Activated CD4-positive, alpha-beta T cell treated with anti-CD3 and anti-CD28 coated beads for 1 hour (primary cell): ENCODE data around the gene GLRA3.
"Not testable (repeated sequence)": the region's sequence is repeated elsewhere in the genome, so short reads cannot be mapped to it uniquely, and the experiment has no call there.

ENCODE experiments used
- DNase-seq: peaks from one replicate; pipeline ENCODE4 v3.0.0-alpha.2; 2020

GLRA3 gene

DNA sequence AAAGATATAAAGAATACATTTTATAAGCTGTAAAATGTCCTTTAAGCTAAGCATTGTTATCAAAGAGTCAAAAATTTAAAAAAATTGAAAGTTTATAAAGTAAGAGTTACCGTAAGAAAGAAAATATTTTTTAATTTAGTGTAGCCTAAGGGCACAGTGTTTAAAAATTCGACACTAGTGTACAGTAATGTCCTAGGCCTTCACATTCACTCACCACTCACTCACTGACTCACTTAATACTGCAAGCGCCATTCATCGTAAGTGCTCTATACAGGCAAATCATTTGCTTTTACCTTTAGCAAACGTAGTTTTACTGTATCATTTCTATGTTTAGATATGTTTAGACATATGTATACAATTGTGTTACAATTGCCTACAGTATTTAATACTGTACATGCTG lies 20.2 kb downstream of the GLRA3 start:
- no peak for DNase-seq

DNA sequence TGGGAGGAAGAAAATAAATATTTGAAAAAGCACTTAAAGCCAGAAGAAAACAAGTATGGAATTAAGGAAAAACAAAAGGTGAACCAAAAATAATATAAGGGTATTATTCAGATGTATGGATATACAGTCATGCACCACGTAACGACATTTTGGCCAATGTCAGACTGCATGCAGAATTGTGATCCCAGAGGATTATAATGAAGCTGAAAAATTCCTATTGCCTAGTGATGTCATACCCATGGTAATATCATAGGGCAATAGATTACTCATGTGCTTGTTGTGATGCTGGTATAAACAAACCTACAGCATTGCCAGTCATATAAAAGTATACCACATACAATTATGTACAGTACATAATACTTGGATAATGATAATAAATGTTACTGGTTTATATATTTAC lies 20.9 kb downstream of the GLRA3 start:
- no peak for DNase-seq

DNA sequence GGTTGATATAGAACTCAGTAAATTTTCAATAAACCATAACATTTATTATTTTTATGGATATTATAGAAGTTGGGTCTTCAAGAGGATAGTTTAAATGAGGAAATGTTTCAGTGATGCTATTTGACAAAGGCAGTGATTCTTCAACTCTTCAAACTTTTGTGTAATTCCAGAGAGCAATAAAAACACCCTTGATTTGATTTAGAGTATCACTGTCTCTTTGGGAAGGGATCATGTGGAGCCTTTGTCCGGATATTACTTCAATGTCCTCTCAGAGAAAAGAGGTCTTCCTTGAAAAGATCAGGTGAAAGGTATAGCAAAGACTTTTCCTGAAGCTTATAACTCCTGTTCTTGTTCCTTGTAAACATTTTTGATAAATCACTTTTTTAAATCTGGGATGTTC lies 23.3 kb downstream of the GLRA3 start:
- no peak for DNase-seq

DNA sequence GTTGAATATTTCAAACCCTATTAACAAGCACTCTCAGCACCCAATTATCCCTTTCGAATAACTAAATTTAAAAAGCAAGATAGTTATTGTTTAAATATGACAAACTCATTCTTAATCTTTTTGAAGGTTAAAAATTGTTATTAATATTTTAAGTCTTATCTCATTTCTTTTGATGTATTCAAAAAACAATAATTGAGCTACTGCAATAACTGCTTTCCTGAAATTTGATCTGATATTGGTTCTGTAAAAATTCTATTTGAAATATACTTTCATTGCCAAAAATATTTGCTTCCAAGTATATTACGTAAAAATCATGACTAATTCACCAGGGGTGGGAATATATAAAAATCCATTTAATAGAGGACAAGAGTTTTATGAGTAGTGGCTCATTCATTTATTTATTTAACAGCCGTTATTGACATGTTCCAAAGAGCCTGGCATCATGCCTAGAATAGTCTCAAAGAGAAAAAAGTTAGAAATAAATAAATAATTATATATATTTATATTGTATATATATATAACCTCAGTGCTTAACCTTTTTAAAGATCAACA lies 34.4 kb downstream of the GLRA3 start:
- no peak for DNase-seq

DNA sequence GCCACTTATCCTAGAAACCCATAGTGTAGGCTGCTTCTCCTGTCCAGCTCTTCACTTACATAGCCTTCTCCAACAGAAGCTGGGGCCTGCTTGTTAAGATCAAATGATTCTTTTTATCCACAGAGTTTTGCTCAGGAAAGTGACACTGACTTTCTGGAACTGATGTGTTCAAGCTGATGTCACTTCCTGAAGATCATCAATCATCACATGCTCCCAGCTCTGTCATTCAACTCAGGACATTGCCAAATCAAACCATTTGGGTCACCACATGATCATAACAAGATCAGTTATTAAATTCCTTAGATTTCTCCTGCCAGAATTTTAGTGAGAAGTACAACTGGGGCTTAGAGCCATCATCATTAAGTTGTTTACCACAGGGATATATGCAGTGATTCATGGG lies 39.4 kb downstream of the GLRA3 start:
- DNase-seq, result no peak

DNA sequence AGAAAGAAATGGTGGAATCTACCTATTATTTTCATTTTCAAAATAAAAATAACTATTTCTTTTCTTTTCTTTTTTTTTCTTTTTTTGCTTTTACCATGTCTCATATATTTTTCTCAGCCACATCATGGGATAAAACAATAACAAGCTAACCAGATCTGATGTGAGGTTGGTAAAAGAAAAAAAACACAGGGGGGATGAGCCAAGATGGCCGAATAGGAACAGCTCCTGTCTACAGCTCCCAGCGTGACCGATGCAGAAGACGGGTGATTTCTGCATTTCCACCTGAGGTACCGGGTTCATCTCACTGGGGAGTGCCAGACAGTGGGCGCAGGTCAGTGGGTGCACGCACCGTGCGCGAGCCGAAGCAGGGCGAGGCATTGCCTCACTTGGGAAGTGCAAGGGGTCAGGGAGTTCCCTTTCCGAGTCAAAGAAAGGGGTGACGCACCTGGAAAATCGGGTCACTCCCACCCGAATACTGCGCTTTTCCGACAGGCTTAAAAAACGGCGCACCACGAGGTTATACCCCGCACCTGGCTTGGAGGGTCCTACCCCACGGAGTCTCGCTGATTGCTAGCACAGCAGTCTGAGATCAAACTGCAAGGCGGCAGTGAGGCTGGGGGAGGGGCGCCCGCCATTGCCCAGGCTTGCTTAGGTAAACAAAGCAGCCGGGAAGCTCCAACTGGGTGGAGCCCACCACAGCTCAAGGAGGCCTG lies 50.6 kb downstream of the GLRA3 start:
- not testable (repeated sequence) for DNase-seq

DNA sequence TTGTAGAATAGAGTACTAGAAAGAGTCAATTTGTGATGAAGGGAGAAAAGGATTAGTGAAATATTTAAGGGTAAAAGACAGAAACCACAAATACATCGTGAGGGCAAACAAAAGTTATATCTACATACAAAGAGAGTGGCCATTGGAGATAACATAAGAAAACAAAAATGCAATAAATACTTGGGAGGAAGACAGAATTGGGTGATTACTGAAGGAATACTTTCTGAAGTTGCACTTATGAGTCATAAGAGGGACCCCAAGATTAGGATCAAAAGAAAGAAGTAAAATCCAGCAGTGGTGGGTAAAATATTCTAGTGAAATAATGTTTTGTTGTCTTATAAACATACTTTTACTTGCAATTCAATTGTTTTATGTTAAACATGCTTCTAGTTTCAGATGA lies 53.7 kb downstream of the GLRA3 start:
- DNase-seq, result no peak

DNA sequence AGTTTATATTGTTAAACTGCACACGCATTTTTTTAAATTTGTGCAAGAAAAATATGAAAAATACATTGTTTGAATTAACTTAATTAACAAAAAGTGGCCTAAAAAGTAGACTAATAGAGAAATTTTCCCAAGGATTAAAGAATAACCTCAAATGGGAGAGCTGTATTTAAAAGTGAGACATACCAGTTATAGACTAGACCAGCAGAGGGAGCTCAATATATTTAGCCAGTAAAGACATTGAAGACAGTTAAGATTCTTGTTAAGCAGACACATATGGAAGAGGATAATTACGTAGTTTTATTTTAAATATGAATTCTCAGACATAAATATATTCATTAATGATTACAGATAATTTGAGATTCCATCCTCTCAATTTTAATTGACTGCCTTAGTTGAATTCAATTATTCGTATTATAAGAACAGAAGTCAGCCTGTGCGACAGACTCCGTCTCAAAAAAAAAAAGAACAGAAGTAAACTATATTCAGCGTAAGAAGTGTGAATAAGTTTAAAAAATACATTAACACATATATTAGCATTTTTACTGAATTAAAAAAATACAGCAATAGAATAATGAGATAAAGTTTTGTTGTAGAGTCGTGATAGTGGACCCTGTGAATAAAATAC lies 64.8 kb downstream of the GLRA3 start:
- DNase-seq, result no peak

DNA sequence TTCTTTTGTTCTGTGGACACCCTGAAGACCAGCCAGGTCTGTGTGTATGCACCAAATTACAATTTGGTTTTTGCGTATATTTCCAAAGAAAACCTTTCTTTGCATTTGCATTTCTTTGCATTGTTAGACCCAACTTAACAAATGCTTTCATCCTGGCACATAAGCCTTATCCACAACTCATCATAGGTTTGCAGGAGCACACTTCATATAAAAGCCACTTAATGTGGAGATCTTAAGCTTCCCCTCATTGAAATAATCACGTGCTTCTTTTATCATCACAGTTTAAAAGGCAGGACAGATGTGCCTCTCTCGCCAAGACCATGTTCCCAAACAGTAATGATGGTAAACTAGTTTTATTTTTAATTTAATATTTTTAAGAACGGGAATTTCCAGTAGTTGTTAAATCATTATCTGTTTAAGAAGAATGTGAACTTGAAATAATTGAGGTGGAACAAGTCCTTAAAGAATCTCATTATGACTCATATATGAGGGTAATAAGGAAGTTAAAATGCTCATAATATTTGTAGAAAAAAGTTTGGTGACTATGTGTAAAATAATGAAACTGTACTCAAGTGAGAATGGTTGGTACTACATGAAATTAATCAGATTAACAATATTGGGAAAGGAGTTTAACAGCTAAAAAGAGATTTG lies 65.5 kb downstream of the GLRA3 start:
- no peak for DNase-seq

DNA sequence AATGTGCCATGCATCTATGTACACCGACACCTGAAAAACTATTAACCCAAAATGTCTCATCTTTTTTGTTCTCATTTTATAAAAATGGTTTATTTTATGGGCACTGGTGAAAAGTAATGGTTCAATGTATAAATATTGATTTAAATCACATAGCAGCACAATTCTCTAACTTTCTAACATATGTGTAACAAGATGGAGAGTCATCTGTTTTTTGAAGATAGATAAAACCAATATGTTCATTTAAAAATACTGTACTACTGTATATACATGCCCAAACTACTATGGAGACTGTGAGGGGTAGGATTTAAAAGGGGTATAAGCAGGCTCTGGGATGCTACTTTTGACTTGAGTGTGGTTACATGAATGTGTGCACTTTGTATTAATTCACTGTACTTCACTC lies 67.6 kb downstream of the GLRA3 start:
- DNase-seq, result no peak

DNA sequence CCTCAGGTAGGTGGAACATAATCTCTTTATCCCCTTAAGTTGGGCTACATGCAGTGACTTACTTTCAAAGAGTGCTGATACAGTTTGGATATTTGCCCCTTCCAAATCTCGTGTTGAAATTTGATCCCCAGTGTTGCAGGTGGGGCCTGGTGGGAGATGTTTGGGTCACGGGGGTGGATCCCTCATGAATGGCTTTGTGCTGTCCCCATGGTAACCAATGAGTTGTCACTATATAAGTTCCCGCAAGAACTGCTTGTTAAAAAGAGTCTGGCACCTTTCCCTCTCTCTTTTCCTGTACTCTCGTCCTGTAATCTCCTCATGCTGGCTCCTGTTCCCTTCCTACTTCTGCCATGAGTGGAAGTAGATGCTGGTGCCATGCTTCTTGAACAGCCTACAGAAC lies 71.3 kb downstream of the GLRA3 start:
- no peak for DNase-seq

DNA sequence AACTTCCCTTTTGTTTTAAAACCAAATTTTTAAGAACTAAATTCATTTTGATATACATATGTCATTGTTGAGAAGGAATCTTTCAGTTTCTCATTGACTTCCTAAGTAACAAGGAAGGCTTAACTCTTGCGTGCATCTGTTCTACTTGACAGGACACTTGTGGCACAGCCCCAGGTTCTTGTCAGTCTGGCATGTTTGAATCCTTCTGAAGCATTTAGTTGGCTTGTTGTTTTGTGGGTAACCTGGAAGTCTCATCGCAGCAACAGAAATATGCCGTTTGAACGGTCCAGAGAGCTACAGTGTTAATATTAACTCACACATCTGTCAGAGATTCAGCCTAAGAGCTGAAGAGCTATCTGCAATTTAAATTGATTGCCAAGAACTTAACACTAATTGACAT lies 76.0 kb downstream of the GLRA3 start:
- DNase-seq, result no peak

DNA sequence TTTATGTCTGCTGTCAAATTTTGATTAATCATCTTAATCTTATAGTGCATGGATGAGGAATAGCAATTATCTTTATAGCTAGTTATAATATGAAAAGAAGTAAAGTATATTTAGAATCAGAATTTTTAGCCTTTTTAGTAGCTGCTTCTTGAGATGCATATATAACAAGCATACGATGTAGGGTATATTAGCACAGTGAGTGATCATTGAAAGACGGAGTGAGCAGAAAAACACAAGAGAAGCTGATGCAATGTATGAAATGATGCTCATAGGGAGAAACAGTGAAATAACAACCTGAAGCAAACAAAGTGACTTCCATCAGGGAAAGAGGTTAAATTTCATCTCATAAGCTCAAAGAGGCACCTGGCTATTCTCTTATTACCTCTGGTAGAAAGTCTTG lies 77.0 kb downstream of the GLRA3 start:
- DNase-seq, result no peak

DNA sequence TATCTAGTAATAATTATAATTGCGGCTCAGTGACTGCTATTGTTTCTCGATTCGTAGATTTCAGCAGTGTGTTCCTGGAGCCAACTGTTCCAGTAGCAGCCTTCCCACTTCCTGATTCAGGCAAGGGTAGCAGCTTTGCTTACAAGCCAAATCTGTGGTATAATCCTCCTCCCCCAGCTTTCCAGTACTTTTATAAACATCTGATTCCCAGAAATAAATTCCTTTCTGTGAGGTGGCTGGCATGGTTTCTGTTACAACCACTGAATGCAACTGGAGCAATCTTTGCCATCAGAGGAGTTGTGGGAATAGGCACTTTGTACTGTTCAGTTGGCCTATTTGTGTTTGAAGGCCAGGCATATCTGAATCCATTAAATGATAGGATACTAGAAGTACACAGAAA lies 80.0 kb downstream of the GLRA3 start:
- no peak for DNase-seq

DNA sequence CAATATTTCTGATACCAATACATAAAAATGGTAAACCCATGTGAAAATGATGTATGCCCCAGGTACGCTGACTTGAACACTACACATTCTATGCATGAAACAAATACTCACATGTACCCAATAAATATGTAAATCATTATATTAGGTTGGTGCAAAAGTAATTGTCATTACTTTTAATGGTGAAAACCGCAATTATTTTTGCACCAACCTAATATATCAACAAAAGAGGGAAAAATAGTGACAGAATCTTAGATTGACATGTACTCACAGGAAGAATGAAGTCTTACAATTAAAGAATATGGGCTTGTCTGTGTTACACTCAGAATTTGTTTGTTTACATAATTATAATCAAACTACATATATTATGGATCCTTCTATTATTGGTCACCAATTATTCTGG lies 82.3 kb downstream of the GLRA3 start:
- DNase-seq, result no peak

DNA sequence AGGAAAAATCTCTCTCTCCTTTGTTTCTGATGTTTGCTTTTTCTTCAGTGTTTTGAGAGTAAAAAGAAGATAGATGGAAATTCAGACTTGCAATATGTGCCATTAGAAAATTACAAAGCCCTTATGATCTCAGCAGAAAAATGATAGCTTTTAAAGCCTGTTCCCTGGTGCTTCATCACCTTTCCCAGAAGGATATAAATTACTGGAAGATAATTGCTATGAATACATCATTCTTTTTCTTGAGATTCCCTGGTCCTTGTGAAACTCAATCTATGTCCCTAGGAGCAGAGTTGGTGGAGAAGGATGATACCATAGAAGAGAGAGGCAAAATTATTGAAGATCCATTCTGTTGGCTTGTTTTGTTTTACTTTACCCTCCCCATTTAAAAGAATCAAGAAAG lies 86.5 kb downstream of the GLRA3 start:
- DNase-seq, result no peak

DNA sequence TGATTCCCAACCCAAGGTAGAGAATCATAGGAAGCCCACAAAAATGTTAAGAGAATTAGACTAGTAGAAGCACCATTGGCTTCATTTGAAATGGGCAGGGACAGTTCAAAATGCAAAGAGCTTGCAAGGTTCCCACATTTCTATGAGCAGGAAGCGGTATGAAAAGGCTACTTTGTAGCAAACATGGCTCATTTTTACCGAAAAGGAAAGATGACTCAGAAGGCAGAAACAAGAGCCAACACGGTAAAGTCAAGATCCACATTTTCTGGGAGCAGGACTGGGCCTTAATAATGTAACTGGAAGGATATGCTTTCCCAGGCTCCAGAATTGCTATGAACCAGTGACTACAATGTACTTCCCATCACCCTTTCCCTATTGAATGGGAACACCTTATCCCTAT lies 89.5 kb downstream of the GLRA3 start:
- DNase-seq, result no peak

DNA sequence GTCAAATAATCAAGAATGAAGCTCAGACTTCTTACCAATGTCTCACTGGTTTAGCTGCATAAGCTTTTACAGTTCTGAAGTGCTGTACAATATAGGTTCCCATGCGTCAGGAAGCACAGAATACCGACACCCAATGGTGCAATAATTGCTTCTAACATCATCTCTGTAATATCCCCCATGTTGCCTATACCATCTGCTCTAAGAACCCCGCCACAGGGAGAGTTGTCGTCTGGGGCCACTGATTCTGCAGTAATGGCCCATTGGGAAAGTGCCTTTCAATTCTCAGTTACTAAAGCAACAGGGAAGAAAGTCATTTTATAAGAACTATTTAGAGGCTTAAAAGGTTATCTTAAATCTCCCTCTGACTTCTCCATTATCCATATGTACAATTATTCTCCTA lies 94.9 kb downstream of the GLRA3 start:
- DNase-seq, result no peak

DNA sequence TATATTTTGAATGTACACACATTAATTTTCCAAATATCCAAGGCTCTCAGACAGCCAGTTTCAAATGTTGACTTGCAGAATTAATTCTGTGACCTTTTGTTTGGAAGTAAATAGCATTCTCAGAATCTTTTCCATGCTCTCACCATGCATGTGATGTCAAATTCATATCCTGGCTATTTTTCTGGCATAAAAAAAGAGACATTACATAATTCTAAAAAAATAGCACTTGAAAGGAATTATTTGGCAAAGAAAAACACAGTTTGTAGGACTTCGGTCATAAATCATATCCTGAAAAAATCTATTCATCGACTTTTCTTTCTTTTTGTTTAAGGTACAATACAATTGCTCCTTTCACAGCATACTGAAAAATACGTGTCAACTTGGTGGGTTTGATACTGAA lies 111.2 kb downstream of the GLRA3 start:
- no peak for DNase-seq

DNA sequence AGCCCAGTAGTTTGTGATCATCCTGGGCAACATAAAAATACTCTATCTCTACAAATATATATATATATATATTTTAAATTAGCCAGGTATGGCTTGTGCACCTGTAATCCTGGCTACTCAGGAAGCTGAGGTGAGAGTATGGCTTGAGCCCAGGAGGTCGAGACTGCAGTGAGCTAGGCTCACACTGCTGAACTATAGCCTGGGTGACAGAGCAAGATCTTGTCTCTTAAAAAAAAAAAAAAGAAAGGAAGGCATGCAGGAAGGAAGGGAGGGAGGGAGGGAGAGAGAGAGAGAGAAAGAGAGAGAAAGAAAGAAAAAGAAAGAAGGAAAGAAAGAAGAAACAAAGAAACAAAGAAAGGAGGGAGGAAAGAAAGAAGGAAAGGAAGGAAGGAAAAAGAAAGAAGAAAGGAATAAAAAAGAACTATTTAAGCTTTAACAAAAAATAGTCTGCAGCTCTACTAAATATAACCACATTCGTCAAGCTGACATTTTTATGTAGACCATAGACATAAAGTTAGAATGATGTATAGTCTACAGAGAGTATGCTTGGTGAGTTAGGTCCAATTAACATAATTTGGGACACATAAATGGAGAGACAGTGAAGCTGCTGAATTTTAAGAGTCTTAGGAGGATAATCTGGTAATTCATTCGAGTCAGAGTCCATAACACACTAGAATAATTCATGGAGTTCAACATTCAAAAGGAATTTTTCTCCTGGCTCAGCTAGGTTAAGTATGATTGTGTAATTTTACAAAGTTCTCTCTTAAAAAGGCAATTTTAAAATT lies 111.9 kb downstream of the GLRA3 start:
- no peak for DNase-seq

DNA sequence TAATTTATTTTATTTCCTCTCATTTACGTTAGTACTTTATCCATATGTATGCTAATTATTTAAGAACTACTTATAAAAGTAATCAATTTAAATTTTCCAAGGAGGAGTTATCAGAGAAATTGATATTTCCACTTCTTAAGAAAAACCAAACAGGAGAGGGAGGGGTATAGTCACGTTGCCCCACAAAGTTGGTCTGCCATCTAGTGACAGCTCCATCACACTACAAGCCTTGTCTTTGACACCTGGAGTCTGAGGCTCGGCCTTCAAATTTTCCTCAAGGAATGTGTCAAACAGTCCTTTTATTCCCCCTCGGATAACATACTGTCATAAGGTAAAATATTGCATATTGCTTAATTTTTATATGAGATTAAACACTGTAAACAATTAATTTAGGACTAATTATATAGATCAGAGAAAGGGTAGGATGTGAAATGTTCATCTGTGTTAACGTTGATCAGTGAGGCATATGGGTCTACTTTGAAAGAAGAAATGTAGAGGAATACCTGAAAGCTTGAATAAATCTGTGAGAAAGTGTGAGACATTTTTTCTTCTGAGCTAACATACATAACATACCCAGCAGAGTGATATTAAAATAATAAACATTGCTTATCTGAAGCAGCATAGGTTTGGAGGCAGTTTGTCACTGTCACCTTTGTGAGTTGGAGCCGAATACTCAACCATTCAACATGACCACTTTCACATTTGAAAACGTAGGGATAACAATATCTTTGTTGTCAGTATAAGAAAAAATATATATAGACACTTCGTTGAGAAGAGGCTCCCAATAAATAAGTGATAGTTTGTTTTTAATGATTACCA lies 114.4 kb downstream of the GLRA3 start:
- no peak for DNase-seq

DNA sequence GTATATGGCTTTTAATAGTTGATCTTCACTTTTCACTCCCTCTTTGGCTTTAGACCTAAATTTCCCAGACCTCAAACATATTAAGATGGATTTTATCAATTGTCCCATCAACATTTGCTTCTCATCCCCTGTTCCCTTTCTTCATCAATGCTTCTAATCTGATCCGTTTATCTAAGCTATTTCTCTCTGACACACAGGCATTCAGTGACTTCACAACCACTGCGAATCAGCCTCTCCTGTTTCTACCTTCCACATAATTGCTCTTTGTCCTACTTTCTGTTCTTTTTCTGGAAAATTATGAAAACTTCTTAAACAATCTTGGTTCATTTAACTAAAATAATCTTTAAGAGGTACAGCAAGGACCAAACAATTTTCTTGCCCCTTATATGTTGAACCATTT lies 115.2 kb downstream of the GLRA3 start:
- DNase-seq, result no peak

DNA sequence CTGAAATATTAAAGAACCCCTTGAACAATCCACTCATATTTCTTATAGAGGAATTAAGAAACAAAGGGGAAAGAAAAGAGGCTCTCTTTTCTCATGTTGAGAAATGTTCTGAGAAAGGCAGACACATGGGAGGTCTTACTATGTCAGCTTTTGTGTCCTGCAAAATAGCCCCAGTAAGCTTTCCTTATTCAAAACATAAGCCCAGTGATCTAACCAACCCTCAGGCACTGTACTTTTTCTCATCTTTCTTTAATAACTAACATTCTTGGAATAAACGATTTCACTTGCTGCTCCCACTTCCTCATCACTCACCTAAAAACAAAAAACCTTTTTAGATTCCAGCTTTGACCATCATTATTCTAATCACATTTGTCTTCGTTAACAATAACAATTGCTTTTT lies 115.9 kb downstream of the GLRA3 start:
- no peak for DNase-seq
